GM18951 (cell line): ENCODE measurements around the gene EXOC3.

Experiments used
- POLR2A ChIP-seq: IDR thresholded peaks from 4 replicates; pipeline ENCODE4 v1.6.1; 2011; ENCODE audit warnings: mild to moderate bottlenecking; ENCODE audit not compliant: insufficient read length, insufficient read depth; ENCODE audit errors: extremely low read depth
- in situ Hi-C: fragments of 300-500 bp; cut with MboI; formaldehyde crosslinking; loops from one replicate; pipeline ENCODE4 v1.12.0; 2022; ENCODE audit warnings: low sequenced_read_pairs, mixed read lengths, inconsistent platforms; ENCODE audit not compliant: unreplicated experiment

The EXOC3 gene

GRCh38 chr5:432928-433791 lies 9.8 kb upstream of the EXOC3 start:
- in situ Hi-C loops: loop anchor here (10.0 kb wide), 1 partner anchor 118 kb away; no protein-coding TSS in a partner anchor
- no peak for TF ChIP-seq POLR2A

- in situ Hi-C loops: loop anchor here (10.0 kb wide), 1 partner anchor 119 kb away; no protein-coding TSS in a partner anchor
- TF ChIP-seq POLR2A: no peak
Observed at GRCh38 chr5:433836-434235, 9.1 kb upstream of the EXOC3 start.

GRCh38 chr5:434443-435146 lies 8.4 kb upstream of the EXOC3 start:
- no peak for TF ChIP-seq POLR2A
- in situ Hi-C loops: loop anchor here (10.0 kb wide), 1 partner anchor 120 kb away; no protein-coding TSS in a partner anchor

GRCh38 chr5:435156-435790 lies 7.7 kb upstream of the EXOC3 start:
- in situ Hi-C loops: loop anchor here (10.0 kb wide), 1 partner anchor 120 kb away; no protein-coding TSS in a partner anchor
- TF ChIP-seq POLR2A: no peak

GRCh38 chr5:435961-436640 lies 6.9 kb upstream of the EXOC3 start:
- in situ Hi-C loops: loop anchor here (10.0 kb wide), 1 partner anchor 121 kb away; no protein-coding TSS in a partner anchor
- TF ChIP-seq POLR2A: no peak

GRCh38 chr5:436641-436975 lies 6.4 kb upstream of the EXOC3 start:
- no peak for TF ChIP-seq POLR2A
- in situ Hi-C loops: loop anchor here (10.0 kb wide), 1 partner anchor 122 kb away; no protein-coding TSS in a partner anchor

GRCh38 chr5:437281-437771 lies 5.7 kb upstream of the EXOC3 start:
- in situ Hi-C loops: loop anchor here (10.0 kb wide), 1 partner anchor 123 kb away; no protein-coding TSS in a partner anchor
- TF ChIP-seq POLR2A: no peak

- in situ Hi-C loops: loop anchor here (10.0 kb wide), 1 partner anchor 124 kb away; no protein-coding TSS in a partner anchor
- no peak for TF ChIP-seq POLR2A
Observed at GRCh38 chr5:438481-438981, 4.4 kb upstream of the EXOC3 start.

- in situ Hi-C loops: loop anchor here (10.0 kb wide), 1 partner anchor 124 kb away; no protein-coding TSS in a partner anchor
- TF ChIP-seq POLR2A: no peak
Observed at GRCh38 chr5:439181-439580, 3.8 kb upstream of the EXOC3 start.

GRCh38 chr5:439636-440035 lies 3.3 kb upstream of the EXOC3 start:
- TF ChIP-seq POLR2A: peak; percentile 33
- in situ Hi-C loops: loop anchor here (10.0 kb wide), 1 partner anchor 125 kb away; no protein-coding TSS in a partner anchor

GRCh38 chr5:440401-441201 lies 2.4 kb upstream of the EXOC3 start:
- TF ChIP-seq POLR2A: no peak
- in situ Hi-C loops: no loop called here

- in situ Hi-C loops: no loop called here
- no peak for TF ChIP-seq POLR2A
Observed at GRCh38 chr5:441996-442334, 1.0 kb upstream of the EXOC3 start.
